Lower leg skin (tissue), 3 donors: ENCODE measurements around the gene SRGAP1.

Source experiments
- POLR2A ChIP-seq, 2 donors: fragments of 450-650 bp; IDR thresholded peaks; one replicate each; pipeline ENCODE4 v1.6.1; 2016 to 2017; ENCODE audit warnings: antibody characterized with exemption in 2 of 2, mild to moderate bottlenecking in 1 of 2, moderate library complexity in 1 of 2
- TF ChIP-seq, protein P1 (sequence below), 3 donors: fragments of 450-650 bp; IDR thresholded peaks; one replicate each; pipeline ENCODE4 v1.5.1; 2016; ENCODE audit warnings: antibody characterized with exemption in 3 of 3, mild to moderate bottlenecking in 3 of 3, moderate library complexity in 2 of 3

DNA sequence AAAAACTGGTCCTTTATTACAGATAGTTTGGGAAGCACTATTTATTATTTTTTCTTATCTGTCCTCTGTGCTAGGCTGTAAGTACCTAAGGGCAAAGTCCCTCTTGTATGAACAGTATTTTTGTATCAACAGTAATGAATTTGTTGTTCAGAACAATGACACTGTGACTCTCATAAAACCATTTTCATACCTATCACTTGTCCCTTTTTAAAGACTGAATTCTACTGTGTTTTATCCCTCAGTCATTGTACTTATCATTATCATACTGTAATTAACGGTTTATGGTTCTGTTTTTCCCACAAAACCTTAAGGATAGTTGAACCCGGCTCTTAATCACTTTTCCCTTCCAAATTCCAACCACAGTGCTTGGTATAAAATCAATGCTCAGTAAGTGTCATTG lies 69.4 kb downstream of the SRGAP1 start:
- TF ChIP-seq, protein P1, sequence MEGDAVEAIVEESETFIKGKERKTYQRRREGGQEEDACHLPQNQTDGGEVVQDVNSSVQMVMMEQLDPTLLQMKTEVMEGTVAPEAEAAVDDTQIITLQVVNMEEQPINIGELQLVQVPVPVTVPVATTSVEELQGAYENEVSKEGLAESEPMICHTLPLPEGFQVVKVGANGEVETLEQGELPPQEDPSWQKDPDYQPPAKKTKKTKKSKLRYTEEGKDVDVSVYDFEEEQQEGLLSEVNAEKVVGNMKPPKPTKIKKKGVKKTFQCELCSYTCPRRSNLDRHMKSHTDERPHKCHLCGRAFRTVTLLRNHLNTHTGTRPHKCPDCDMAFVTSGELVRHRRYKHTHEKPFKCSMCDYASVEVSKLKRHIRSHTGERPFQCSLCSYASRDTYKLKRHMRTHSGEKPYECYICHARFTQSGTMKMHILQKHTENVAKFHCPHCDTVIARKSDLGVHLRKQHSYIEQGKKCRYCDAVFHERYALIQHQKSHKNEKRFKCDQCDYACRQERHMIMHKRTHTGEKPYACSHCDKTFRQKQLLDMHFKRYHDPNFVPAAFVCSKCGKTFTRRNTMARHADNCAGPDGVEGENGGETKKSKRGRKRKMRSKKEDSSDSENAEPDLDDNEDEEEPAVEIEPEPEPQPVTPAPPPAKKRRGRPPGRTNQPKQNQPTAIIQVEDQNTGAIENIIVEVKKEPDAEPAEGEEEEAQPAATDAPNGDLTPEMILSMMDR (IDR thresholded peaks at IDR 0.05), result no peak
- TF ChIP-seq POLR2A (IDR thresholded peaks at IDR 0.05), result no peak
